Nephron progenitor cell (in vitro differentiated cells): ENCODE measurements around the gene ISYNA1.

Experiments used
- DNase-seq: peaks from one replicate; pipeline ENCODE4 v3.0.0; 2021
- H3K27ac Mint-ChIP-seq: 2 replicates; pipeline ENCODE4 v1.8.0; 2021; ENCODE audit warnings: mild to moderate bottlenecking, moderate library complexity, mixed read lengths
- H3K27me3 Mint-ChIP-seq: 2 replicates; pipeline ENCODE4 v1.8.0; 2021; ENCODE audit warnings: mild to moderate bottlenecking, low read depth, mixed read lengths; ENCODE audit not compliant: poor library complexity
- H3K36me3 Mint-ChIP-seq: 2 replicates; pipeline ENCODE4 v1.8.0; 2021; ENCODE audit warnings: low read depth, mixed read lengths
- H3K4me1 Mint-ChIP-seq: 2 replicates; pipeline ENCODE4 v1.8.0; 2021; ENCODE audit warnings: mixed read lengths
- H3K4me3 Mint-ChIP-seq: 2 replicates; pipeline ENCODE4 v1.8.0; 2021; ENCODE audit warnings: mild to moderate bottlenecking, moderate library complexity, mixed read lengths
- H3K9me3 Mint-ChIP-seq: 2 replicates; pipeline ENCODE4 v1.8.0; 2021; ENCODE audit warnings: mild to moderate bottlenecking, moderate library complexity, mixed read lengths
- TF ChIP-seq, protein P1 (sequence below): fragments of 200-600 bp; sonication (generic); IDR thresholded peaks from 2 replicates; pipeline ENCODE4 v1.5.0; 2021; ENCODE audit warnings: antibody characterized with exemption

ISYNA1 gene

GRCh38 chr19:18399008-18399407, 38.9 kb downstream of the ISYNA1 start:
- Mint-ChIP-seq H3K9me3 (no peaks in the 10 kb centered on the region), H3K27ac (no peak overlapping the region)
- DNase-seq, result no peak

GRCh38 chr19:18397242-18398202, 40.4 kb downstream of the ISYNA1 start, which contains the start of gene LRRC25:
Gene LRRC25 (minus strand): TSS chr19:18397622. CDS start chr19:18396963, 659 bp downstream.
- peak; percentile 81 for DNase-seq
- Mint-ChIP-seq H3K4me3 (peak within 1 kb of the TSS; percentile 56), H3K27ac (peak within 1 kb of the TSS; percentile 78), H3K4me1 (peaks cover 20% of the 10 kb centered on the region), H3K27me3 (peaks cover 12% of the 10 kb centered on the region), H3K9me3 (no peaks in the 10 kb centered on the region), H3K36me3 (no peaks in the 10 kb centered on the region)
- TF ChIP-seq, protein P1, sequence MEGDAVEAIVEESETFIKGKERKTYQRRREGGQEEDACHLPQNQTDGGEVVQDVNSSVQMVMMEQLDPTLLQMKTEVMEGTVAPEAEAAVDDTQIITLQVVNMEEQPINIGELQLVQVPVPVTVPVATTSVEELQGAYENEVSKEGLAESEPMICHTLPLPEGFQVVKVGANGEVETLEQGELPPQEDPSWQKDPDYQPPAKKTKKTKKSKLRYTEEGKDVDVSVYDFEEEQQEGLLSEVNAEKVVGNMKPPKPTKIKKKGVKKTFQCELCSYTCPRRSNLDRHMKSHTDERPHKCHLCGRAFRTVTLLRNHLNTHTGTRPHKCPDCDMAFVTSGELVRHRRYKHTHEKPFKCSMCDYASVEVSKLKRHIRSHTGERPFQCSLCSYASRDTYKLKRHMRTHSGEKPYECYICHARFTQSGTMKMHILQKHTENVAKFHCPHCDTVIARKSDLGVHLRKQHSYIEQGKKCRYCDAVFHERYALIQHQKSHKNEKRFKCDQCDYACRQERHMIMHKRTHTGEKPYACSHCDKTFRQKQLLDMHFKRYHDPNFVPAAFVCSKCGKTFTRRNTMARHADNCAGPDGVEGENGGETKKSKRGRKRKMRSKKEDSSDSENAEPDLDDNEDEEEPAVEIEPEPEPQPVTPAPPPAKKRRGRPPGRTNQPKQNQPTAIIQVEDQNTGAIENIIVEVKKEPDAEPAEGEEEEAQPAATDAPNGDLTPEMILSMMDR, result no peak

More at GRCh38 chr19:18399008-18399407, 38.9 kb downstream of the ISYNA1 start:
- Mint-ChIP-seq H3K27me3 (peaks cover 12% of the 10 kb centered on the region), H3K4me3 (no peak overlapping the region), H3K36me3 (no peaks in the 10 kb centered on the region), H3K4me1 (peaks cover 28% of the 10 kb centered on the region)
- TF ChIP-seq, protein P1, result no peak

DNA sequence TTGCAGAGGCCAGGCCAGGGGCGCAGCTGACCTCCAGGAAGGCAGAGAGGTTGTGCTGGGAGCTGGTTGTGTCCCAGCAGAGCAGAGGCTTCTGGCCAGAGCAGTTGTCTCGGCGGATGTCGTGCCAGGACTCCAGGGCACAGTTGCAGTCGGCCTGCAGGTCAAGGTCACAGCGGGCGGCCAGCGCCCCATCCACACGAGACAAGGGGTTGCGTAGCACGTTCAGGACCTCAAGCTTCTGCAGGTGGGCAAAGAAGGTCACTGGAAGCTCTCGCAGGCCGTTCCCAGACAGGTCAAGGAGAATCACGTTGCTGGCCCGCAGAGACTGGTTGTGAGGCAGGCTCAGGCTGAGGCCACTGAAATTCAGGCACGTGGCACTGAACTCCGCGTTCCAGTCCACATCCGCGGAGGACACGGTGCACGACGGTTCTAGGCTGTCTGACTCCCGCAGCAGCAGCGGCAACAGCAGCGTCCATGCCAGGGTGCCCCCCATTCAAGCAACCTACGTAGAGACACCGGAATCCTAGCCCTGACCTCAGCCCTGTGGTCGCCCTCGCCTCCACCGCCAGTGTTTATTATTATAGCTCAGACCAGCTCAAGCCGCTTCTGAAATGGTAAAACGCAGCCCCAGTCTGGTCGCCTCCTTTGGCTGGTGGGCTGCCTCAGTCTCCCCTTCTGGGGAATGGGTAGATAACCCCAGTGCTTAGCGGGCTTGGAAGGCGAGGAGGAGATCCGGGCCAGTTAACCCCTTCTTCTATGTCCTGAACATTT, 41.3 kb downstream of the ISYNA1 start:
- Mint-ChIP-seq H3K9me3 (no peaks in the 10 kb centered on the region), H3K36me3 (no peaks in the 10 kb centered on the region), H3K27me3 (peaks cover 12% of the 10 kb centered on the region), H3K4me3 (no peak overlapping the region), H3K27ac (no peak overlapping the region), H3K4me1 (peaks cover 12% of the 10 kb centered on the region)
- DNase-seq, result no peak
- TF ChIP-seq, protein P1, result no peak

DNA sequence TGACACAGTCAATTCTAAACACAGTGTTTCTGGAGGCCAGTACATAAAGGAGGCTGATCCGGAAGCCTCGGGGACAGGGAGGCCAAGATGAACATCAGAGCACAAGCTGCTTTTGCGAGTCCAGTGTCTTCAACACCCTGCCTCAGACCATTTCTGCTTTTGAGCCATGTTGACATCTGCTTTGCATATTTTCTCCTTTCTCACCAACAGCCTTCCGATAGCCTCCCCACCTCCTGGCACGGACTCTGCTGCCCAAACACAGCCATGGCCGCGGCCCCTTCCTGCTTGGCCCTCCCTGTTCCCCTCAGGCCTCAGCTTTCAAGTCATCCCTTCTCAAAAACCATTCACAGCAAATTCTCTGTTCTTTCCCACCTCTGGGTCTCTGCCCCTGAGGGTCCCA, 44.1 kb downstream of the ISYNA1 start:
- no peak overlapping the region for H3K4me3 Mint-ChIP-seq
- no peak for DNase-seq
- peaks cover 9% of the 10 kb centered on the region for H3K4me1 Mint-ChIP-seq
- H3K27ac Mint-ChIP-seq, result no peak overlapping the region
- H3K27me3 Mint-ChIP-seq, result peaks cover 25% of the 10 kb centered on the region
- TF ChIP-seq, protein P1, result no peak
- H3K9me3 Mint-ChIP-seq, result no peaks in the 10 kb centered on the region
- no peaks in the 10 kb centered on the region for H3K36me3 Mint-ChIP-seq

DNA sequence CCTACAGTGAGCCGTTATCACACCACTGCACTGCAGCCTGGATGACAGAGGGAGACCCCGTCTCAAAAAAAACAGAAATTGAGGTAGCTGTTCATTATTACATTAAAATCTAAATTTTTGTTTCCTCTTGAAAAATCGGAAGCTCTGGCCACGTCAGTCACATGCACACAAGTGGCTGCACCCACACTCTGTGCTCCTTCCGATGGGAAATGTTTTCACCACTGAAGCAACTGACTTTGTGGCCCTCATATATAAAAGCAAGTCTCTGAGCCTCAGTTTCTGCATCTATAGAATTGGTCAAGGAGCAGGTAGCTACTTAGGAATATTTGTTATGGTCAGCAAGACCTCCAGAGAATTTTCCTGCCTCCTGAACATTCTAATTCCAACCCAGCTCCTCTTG, 45.0 kb downstream of the ISYNA1 start:
- Mint-ChIP-seq H3K36me3 (no peaks in the 10 kb centered on the region), H3K4me1 (peaks cover 9% of the 10 kb centered on the region), H3K27me3 (peaks cover 23% of the 10 kb centered on the region), H3K9me3 (no peaks in the 10 kb centered on the region), H3K27ac (no peak overlapping the region), H3K4me3 (no peak overlapping the region)
- TF ChIP-seq, protein P1, result no peak
- DNase-seq, result no peak
